SU-DHL-6 (cell line): ENCODE data around the gene LRP3.

Experiments used
- EZH2phosphoT487 ChIP-seq: fragments of 200-600 bp; sonication (generic), shearing (Covaris generic); conservative IDR thresholded peaks from 2 replicates; pipeline ENCODE4 v1.6.1; 2018; ENCODE audit warnings: mild to moderate bottlenecking, antibody characterized with exemption, low read length, moderate library complexity, mixed read lengths
- TF ChIP-seq, protein P1 (sequence below): fragments of 200-600 bp; sonication (generic); IDR thresholded peaks from one replicate; pipeline ENCODE4 v1.5.1; 2017; ENCODE audit warnings: antibody characterized with exemption, mild to moderate bottlenecking, low read length, moderate library complexity; ENCODE audit not compliant: insufficient read depth, poor library complexity, severe bottlenecking

- TF ChIP-seq, protein P1, sequence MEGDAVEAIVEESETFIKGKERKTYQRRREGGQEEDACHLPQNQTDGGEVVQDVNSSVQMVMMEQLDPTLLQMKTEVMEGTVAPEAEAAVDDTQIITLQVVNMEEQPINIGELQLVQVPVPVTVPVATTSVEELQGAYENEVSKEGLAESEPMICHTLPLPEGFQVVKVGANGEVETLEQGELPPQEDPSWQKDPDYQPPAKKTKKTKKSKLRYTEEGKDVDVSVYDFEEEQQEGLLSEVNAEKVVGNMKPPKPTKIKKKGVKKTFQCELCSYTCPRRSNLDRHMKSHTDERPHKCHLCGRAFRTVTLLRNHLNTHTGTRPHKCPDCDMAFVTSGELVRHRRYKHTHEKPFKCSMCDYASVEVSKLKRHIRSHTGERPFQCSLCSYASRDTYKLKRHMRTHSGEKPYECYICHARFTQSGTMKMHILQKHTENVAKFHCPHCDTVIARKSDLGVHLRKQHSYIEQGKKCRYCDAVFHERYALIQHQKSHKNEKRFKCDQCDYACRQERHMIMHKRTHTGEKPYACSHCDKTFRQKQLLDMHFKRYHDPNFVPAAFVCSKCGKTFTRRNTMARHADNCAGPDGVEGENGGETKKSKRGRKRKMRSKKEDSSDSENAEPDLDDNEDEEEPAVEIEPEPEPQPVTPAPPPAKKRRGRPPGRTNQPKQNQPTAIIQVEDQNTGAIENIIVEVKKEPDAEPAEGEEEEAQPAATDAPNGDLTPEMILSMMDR: no peak
- TF ChIP-seq EZH2phosphoT487: no peak
Measured at GRCh38 chr19:33207903-33208302, 13.8 kb downstream of the LRP3 start.
